Hematopoietic multipotent progenitor cell treated with erythropoietin and hydrocortisone succinate and interleukin-3 and kit ligand, for 15 days (in vitro differentiated cells): ENCODE measurements around the gene TNRC18.
"Not testable (repeated sequence)": the region's sequence is repeated elsewhere in the genome, so short reads cannot be mapped to it uniquely, and the experiment has no call there.

Source experiments
- DNase-seq: peaks from one replicate; pipeline ENCODE4 v3.0.0-alpha.2; 2015; ENCODE audit warnings: low spot score

The TNRC18 gene

GRCh38 chr7:5291301-5291700, 132.3 kb downstream of the TNRC18 start:
- no peak for DNase-seq

GRCh38 chr7:5289355-5289754, 134.3 kb downstream of the TNRC18 start:
- DNase-seq, result no peak

- DNase-seq, result not testable (repeated sequence)
Measured at GRCh38 chr7:5288560-5288959, 135.1 kb downstream of the TNRC18 start.

DNA sequence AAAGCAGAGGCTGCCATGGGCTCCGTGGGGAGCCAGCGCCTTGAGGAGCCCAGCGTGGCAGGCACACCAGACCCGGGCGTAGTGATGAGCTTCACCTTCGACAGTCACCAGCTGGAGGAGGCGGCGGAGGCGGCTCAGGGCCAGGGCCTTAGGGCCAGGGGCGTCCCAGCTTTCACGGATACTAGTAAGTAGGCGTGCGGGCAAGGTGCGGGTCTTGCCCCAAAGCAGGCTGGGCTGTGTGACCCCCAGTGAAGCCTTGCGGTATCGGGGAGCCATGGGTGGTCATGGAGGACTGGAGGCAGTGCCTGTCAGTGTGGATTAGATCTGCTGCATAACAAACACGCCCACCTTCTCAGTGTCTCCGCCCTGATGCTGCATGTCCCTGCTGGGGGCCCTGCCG, 135.8 kb downstream of the TNRC18 start:
- no peak for DNase-seq

DNA sequence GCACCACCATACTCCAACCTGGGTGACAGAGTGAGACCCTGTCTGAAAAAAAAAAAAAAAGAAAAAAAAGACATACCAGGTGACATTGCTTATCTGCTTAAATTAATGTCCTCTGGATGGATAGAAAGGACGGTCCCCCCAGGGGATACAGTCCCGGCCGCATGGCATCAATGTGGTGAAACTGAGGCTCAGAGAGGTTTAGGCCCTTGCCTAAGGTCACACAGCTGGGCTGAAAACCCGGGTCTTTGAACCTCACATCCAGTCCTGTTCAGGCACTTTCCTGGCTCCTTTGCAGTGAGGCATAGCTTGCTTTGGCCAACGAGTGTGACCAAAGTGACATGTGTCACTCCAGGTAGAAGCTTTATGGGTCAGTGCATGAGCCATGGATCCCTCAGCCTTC, 136.3 kb downstream of the TNRC18 start:
- DNase-seq, result not testable (repeated sequence)

GRCh38 chr7:5286933-5287332, 136.7 kb downstream of the TNRC18 start:
- DNase-seq, result no peak

DNA sequence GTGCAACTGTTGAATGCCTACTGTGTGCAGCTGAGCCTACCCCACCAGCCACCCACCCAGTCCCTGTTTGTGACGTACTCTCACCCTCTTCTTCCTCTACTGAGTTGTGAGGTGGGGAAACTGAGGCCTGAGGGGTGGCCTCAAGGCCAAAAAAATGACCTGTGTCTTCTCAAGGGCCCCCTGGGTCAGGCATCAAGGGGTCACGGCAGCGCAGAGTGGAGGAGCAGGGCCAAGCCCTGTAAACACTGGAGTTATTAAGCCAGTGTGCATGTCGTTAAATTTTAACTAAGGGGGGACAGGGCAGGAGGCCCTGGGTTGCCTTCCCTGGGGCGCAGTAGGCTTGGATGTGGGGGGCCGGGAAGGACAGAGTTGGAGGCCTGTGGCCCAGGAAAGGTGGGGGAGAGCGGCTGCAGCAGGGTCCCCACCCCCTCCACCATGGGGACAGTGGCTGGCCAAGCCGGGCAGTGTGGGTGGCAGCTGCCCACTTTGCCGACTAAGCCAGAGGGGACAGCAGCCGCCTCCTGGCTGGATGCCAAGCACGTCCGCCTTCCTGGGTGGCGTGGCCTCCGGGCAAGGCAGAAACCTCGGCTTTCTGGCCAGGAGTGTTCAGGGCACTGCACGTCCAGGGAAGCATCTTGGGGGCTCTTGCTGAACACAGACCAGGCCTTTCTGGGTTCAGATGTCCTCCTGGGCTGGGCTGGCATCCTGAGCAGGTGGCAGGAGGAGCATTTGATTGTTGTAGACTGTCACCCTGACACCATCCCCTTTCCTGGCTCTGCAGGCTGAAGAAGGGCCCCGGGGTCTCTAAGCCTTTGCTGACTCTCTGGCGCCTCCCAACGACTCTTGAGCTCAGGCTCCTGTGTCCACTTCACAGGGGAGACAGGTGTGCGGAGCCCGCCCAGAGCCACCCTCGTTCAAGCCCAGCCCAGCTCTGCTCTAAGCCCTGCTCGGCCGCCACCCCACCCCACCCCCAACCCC, 139.0 kb downstream of the TNRC18 start:
- no peak for DNase-seq

GRCh38 chr7:5283421-5284303, 140.0 kb downstream of the TNRC18 start:
- no peak for DNase-seq

GRCh38 chr7:5282543-5283316, 140.9 kb downstream of the TNRC18 start, which contains the start of gene SLC29A4:
Gene SLC29A4, plus strand, starts transcription at chr7:5282943. Its CDS starts 4,874 bp downstream, at chr7:5287817.
- DNase-seq, result peak; percentile 11

GRCh38 chr7:5281598-5282500, 141.8 kb downstream of the TNRC18 start:
- not testable (repeated sequence) for DNase-seq

- no peak for DNase-seq
Measured at GRCh38 chr7:5279734-5280133, 143.9 kb downstream of the TNRC18 start.

DNA sequence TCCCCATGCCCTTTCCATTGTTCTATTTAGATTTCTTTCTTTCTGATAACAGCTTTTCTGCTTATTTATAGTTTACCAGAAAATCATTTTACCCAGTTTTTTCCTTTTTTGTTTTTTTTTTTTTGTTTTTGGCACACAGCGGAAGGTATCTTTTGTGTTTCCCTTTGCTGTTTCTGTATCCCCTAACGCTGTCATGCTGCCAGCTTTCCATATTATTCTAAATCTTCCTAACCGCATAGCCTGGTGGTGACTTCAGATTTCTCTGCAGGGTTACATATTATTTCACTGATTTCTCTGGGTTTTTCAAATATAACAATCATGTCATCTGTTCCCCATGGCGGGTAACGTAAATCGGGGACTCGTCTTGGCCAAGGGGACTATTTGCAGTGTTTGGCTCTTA, 144.9 kb downstream of the TNRC18 start:
- no peak for DNase-seq

DNA sequence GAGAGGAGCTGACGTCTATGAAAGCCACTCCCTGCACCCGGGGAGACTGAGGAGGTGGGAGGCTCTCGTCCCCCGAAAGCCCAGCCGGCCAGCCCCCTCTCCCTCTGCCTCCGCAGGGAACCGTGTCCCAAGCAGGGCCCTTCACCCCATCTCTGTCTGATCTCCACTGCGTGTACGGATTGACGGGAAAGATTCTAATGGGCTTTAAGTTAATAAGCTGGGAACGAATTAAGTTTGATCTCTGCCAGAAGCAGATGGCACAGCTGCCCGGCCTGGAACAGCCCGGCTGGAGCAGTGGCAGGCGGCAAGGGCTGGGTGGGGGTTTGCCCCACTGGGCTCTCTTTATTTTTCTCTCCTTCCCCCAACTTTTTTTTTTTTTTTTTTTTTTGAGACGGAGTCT, 147.0 kb downstream of the TNRC18 start:
- DNase-seq, result no peak

- not testable (repeated sequence) for DNase-seq
Measured at GRCh38 chr7:5276123-5276522, 147.5 kb downstream of the TNRC18 start.

GRCh38 chr7:5275510-5275909, 148.1 kb downstream of the TNRC18 start:
- not testable (repeated sequence) for DNase-seq

DNA sequence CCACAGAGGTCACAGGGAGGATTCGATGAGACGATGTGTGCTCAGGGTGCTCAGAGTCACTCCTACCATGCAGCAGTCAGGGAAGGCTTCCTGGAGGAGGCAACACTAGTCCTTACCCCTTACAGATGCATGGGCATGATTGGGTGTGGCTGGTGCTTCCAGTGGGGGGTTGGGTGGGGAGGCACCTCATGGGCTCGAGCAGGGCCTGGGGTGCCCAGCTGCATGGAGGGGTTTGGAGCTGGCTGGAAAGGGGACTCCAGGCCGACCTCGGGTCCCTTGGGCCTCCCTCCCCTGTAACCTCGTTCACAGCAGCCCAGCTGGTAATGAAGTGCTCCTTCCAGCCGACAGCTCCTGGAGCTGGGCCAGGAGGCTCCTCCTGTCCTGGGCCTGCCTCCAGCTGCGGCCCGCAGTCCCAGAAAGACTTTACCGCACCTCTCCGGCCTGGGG, 148.6 kb downstream of the TNRC18 start:
- not testable (repeated sequence) for DNase-seq

DNA sequence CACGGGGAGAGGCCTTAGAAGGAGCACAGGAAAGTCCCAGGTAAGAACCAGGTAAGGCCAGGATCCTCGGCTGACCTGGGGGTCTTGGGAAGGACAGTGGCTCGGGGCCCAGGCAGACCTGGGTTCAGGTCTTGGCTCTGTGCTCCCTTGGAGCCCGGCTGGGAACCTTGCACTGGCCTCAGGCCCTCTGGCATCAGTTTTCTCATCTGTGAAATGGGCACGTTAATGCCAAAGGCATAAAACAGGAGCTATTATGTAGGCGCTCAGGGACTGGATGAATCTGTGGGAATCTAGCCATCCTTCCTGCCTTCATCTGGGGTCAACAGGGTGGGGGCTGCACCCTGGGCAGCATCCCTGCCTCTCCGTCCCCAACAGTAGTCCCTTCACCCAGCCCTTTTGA, 149.2 kb downstream of the TNRC18 start:
- no peak for DNase-seq

DNA sequence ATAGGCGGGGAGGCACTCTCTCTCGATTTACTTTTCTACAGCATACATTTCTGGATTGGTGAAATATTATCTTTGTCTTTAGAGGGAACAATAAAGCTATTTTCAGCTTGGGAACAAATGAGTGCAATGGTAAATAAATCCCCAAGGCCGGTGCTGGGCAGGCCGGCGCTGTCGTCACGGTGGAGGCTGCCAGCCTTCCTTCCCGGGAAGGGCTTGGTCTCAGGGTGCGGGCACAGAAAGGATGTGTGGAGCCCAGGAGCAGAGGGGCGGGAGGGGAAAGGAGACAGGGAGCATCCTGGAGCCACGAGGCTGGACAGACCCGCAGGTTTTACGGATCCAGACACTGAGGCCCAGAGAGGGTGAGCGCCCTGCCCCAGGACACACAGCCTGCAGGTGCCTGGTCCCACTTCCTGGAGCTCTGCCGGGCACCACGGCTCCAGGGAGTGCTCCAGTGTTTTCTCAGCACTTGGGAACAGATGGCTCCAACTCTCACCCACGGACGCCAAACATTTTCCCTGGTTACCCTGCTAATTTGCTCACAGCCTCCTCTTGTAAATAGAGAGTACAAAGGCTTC, 149.7 kb downstream of the TNRC18 start:
- not testable (repeated sequence) for DNase-seq

DNA sequence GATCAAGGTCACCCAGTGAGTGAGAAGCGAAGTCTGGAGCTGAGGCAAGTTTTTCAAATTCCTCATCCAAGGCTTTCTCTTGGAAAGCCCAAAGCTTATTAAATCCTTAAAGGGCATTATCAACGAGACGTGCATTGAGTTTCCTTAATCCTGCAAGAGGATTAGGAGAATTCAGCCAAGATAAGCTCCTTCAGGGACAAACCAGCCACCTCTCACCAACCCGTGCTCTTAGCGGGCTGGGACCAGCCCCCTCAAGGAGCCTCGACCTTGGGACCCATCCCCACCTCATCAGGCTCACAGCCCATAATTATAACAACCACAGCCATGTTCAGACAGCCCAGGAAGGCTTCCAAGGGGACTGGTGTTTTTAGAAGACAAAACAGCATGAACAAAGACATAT, 152.8 kb downstream of the TNRC18 start:
- DNase-seq, result no peak

GRCh38 chr7:5269992-5270657, 153.5 kb downstream of the TNRC18 start:
- DNase-seq, result not testable (repeated sequence)
